GM19463 (cell line): ENCODE results near the gene HMGN1.
"Not testable (repeated sequence)": the region's sequence is repeated elsewhere in the genome, so short reads cannot be mapped to it uniquely, and the experiment has no call there.

Source experiments
- ATAC-seq: cut with Tn5 transposase; IDR thresholded peaks from one replicate; pipeline ENCODE4 v1.9.1; 2021; ENCODE audit warnings: mild to moderate bottlenecking, moderate library complexity; ENCODE audit not compliant: unreplicated experiment

Gene HMGN1

GRCh38 chr21:39348355-39349210, at the start of gene HMGN1:
HMGN1 (minus strand) TSS chr21:39349088; CDS start chr21:39348917, 171 bp downstream.
- peak; percentile 46 for ATAC-seq

- ATAC-seq = no peak
Observed at GRCh38 chr21:39397646-39398385, 48.9 kb upstream of the HMGN1 start.

- no peak for ATAC-seq
Observed at GRCh38 chr21:39392981-39393380, 44.1 kb upstream of the HMGN1 start.

GRCh38 chr21:39390212-39390765, 41.4 kb upstream of the HMGN1 start:
- ATAC-seq = no peak

- ATAC-seq = no peak
Observed at GRCh38 chr21:39388811-39389155, 39.9 kb upstream of the HMGN1 start.

- ATAC-seq = peak; percentile 76
Observed at GRCh38 chr21:39388038-39388810, 39.3 kb upstream of the HMGN1 start.

- peak; percentile 44 for ATAC-seq
Observed at GRCh38 chr21:39387461-39388037, 38.7 kb upstream of the HMGN1 start.

- ATAC-seq = no peak
Observed at GRCh38 chr21:39386899-39387298, 38.0 kb upstream of the HMGN1 start.

GRCh38 chr21:39386194-39386593, 37.3 kb upstream of the HMGN1 start:
- no peak for ATAC-seq

- ATAC-seq = peak; percentile 52
Observed at GRCh38 chr21:39385299-39386145, 36.6 kb upstream of the HMGN1 start.

GRCh38 chr21:39384674-39385298, 35.9 kb upstream of the HMGN1 start:
- ATAC-seq = no peak

GRCh38 chr21:39382096-39382495, 33.2 kb upstream of the HMGN1 start:
- ATAC-seq = not testable (repeated sequence)

GRCh38 chr21:39381009-39381408, 32.1 kb upstream of the HMGN1 start:
- ATAC-seq = no peak

GRCh38 chr21:39379986-39380891, 31.4 kb upstream of the HMGN1 start:
- peak; percentile 95 for ATAC-seq

- ATAC-seq = no peak
Observed at GRCh38 chr21:39377444-39378050, 28.7 kb upstream of the HMGN1 start.

- no peak for ATAC-seq
Observed at GRCh38 chr21:39375446-39375845, 26.6 kb upstream of the HMGN1 start.

GRCh38 chr21:39374046-39374445, 25.2 kb upstream of the HMGN1 start:
- ATAC-seq = no peak

- no peak for ATAC-seq
Observed at GRCh38 chr21:39373634-39374033, 24.7 kb upstream of the HMGN1 start.
